Adipose tissue (tissue), 3 donors: ENCODE measurements around the gene ZNF777. TPM values are rescaled to one million over a fixed set of nuclear protein-coding genes. Genes with fewer than 3 reads are reported as not detected.
"Not testable (repeated sequence)": the region's sequence is repeated elsewhere in the genome, so short reads cannot be mapped to it uniquely, and the experiment has no call there.

ENCODE experiments used
- H3K27ac ChIP-seq: one replicate; pipeline ENCODE4 v1.5.1; 2013; ENCODE audit warnings: low read depth, low read length
- WGBS, 3 donors: extraction: QIAGEN DNeasy Blood & Tissue Kit; methylation state at CpG; one replicate each; pipeline ENCODE4 v1.1.7; 2013; 5-methylcytosine and 5-hydroxymethylcytosine counted together
- polyA plus RNA-seq, 3 donors: library from polyadenylated mRNA; stranded (reverse); fragments of 200-250 nt; gene quantifications; one replicate each; pipeline ENCODE4 v1.2.3, GENCODE V29; 2013
- donor health status: healthy with polysubstance abuse.
- donor health status: Bipolar disorder and iron deficiency.
- donor health status: healthy.

The ZNF777 gene
- polyA plus RNA-seq, 3 donors, result 4.6 to 8.1 (median 4.8) TPM

- 85 to 96% (median 92%) methylated on average over 4 of the region's 4 CpGs for WGBS, 3 donors
- H3K27ac ChIP-seq, result no peak overlapping the region
Measured at GRCh38 chr7:149427096-149427680, 33.7 kb downstream of the ZNF777 start.

DNA sequence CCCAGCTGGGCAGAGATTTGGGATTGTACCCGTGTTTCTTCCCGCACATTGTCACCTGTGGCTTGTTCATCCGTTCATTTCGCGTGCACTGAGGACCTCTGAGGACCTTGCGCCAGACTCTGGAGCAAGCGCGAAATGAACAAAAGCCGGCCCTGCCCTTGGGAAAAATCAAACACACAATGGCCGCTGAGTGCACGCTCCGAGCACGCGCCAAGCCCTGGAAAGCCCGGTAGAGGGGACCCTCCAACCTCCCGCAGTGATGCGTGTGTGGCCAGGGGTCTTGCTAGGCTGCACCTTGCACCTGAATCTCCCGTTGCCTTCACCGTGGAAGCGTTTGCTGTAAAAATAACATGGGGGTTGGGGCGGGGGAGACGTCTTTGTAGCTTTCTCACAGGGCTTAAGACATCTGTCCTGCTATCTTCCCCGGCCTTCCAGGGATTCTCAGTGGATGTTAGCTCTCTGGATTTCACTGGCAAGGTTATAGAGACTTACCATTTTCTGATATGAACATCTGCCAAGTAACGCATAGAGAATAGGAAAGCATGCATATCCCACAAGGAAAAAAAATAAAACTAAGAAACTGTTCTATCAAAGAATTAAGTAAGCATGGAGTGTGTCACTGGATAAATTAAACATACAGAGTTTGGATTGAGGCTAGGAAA lies 37.3 kb downstream of the ZNF777 start:
- H3K27ac ChIP-seq, result no peak overlapping the region
- 31 to 34% (median 32%) methylated on average over 24 of the region's 24 CpGs for WGBS, 3 donors

GRCh38 chr7:149422914-149423301 lies 38.0 kb downstream of the ZNF777 start:
- WGBS, 3 donors, result 4 to 6% (median 5%) methylated on average over 31 to 35 of the region's 35 CpGs
- H3K27ac ChIP-seq, result no peak overlapping the region

DNA sequence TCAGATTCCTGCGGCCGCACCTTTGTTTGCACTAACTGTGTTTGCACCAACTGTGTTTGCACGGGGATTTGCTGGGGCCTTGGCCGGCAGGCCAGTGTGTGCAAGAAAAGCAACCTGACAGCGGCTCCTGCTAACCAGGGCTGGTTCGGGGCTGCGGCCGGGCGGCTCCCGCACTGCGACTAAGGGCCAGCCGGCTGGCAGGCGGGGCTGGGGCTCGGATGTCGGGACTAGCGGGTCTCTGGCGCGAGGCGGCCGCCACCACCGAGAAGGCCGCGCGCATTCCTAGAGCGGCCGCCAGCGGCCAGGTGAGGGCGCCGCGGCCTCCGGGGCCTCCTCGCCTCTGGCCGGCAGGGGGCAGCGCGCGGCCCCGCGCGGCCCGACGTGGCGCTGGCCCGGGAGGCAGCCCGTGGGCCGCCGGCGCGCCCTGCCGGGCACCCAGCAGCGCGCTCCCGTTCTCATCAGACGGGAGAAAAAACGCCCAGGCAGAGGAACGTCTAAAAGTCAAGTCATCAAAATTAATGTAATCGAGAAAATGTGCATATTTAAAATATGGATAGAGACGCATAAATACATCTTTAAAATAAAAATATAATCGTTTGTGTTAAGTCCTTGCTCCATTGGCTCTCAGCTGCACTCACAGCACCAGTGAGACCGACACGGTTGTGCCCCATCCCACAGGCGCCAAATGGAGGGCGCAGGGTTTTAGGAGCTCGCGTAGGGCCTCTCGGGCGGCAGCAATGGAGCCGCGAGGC lies 38.5 kb downstream of the ZNF777 start:
- WGBS, 3 donors, result 1 to 3% (median 2%) methylated on average over 68 of the region's 68 CpGs
- no peak overlapping the region for H3K27ac ChIP-seq

GRCh38 chr7:149420006-149420405 lies 40.9 kb downstream of the ZNF777 start:
- H3K27ac ChIP-seq, result no peak overlapping the region
- WGBS, 3 donors, result 78 to 92% (median 85%) methylated on average over 3 of the region's 3 CpGs

GRCh38 chr7:149415391-149416071 lies 45.3 kb downstream of the ZNF777 start:
- 45 to 54% (median 47%) methylated on average over 26 of the region's 26 CpGs for WGBS, 3 donors

DNA sequence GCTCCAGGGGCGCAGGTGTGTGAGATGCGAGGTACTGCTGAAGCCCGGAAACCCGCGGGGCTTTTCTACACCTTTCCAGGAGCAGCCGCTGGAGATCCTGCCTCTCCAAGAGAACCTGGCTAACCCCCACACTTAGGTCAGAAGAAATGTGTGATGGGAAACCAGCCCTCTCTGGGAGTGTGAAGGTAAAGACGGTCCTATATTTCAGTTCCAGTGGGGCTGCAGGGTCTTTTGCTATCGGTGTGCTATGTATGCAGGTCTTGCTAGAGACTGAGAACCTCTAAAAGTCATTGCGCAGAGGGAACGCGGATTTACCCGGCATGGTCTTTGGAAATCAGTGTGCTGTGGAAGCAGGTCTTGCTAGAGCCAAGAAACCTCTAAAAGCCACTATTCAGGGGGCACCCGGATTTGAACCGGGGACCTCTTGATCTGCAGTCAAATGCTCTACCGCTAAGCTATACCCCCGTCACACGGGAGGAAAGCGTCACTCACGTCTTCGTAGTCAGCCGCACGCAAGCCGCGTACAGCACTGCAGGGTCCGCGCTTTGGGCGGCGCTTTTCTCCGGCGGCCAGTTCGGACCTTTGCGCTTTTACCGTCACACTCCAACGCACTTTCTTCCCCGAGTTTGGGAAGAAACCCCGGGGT lies 46.0 kb downstream of the ZNF777 start:
- 5 to 7% (median 6%) methylated on average over 36 of the region's 36 CpGs for WGBS, 3 donors
- H3K27ac ChIP-seq, result no peak overlapping the region

More at GRCh38 chr7:149415391-149416071, 45.3 kb downstream of the ZNF777 start:
- H3K27ac ChIP-seq, result no peak overlapping the region

GRCh38 chr7:149414171-149414570 lies 46.7 kb downstream of the ZNF777 start:
- 42 to 53% (median 44%) methylated on average over 5 of the region's 5 CpGs for WGBS, 3 donors
- no peak overlapping the region for H3K27ac ChIP-seq

DNA sequence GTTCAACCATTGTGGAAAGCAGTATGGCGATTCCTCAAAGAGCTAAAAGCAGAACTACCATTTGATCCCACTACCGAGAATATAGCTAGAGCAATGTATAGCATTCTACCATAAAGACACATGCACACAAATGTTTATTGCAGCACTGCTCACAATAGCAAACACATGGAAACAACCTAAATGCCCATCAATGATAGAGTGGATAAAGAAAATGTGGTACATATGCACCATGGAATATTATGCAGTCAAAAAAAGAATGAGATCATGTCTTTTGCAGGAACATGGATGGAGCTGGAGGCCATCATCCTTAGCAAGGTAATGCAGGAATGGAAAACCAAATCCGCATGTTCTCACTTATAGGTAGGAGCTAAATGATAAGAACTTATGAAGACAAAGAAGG lies 47.8 kb downstream of the ZNF777 start:
- WGBS, 3 donors, result 95 to 98% (median 97%) methylated on average over 3 of the region's 3 CpGs
- not testable (repeated sequence) for H3K27ac ChIP-seq

DNA sequence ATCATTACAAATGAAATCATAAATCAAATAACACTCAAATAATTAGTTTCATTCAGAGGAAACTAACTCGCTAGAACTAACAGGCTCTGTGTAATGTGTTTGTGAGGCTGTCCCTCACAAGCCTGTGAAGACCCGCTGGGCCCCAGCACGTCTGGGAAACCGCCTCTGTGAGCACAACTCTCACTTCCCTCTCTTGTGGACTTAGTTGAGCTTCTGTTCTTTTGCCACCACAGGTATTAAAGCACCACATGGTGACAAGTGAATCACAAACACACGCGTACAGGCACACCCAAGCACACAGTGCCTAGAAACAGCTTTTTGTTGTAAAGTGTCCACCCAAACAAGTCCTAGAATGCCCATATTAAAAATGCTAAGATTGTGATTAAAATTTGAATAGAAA lies 51.0 kb downstream of the ZNF777 start:
- 77 to 80% (median 80%) methylated on average over 6 of the region's 6 CpGs for WGBS, 3 donors
- no peak overlapping the region for H3K27ac ChIP-seq

DNA sequence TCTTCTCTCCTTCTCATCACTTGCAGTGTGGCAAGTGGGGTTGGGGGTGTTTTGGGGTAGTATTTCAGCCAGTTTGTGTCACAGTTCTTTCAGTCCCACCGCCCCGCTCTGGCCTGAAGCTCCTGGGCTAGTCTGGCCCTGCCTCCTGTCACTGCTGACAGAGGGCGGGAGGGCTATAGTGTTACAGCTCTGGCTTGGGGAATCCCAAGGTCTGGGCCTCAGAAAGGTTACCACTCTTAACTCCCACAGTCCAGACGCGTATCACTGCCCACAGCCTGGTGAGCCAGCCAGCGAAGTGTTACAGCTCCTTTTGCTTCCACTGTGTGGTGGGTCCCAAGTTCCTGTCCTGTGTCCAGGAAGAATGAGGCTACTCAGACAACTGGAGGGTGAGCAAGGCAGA lies 56.0 kb downstream of the ZNF777 start:
- 79 to 88% (median 83%) methylated on average over 6 of the region's 6 CpGs for WGBS, 3 donors
- H3K27ac ChIP-seq, result no peak overlapping the region

DNA sequence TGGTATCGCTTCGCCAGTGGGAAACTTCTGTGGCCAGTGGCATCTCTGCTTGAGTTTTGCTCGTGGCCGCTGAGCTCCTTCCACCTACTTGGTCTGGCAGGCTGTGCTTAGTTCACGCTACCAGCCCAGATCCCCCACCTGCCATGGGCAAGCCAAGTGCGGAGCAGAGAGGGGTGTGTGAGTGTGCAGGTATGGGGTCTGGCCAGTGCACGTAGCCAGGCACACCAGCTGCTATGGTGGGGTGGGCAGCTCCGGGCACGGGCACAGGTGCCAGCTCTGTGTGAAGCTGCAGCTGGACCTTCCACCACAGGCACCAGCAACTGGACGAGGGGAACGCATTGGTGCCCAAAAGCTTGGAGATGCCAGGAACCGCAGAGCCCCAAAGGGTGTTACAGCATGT lies 56.5 kb downstream of the ZNF777 start:
- WGBS, 3 donors, result 85 to 96% (median 92%) methylated on average over 12 of the region's 12 CpGs
- no peak overlapping the region for H3K27ac ChIP-seq

DNA sequence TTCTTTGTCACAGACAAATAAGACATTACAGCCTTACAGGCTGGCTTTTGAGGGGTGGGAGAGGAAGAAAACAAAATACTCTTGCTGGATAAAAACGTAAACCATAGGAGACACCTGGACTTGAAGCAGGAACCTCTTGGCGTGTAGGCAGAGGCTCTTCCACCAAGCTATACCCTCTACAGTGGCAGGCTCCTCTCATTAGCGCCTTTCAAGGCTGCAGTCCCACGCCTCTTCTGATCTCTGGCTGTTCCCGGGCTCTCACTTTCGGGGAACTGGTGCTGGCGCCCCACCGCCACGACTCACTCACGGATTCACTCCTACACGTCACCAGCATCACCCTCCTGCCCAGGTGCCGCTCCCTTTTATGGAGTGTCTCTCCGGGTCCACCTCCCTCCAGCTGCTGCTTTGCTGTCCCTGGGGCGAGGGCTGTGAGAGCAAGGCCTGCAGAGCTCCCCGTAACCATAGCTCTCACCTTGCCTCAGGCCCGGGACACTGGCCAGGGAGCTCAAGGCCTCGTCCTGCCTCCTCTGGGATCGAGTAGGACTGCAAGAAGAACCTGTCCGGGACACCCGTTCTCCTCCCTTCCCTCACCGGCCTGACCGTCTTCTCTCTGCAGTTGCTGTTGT lies 62.6 kb downstream of the ZNF777 start:
- WGBS, 3 donors, result 66 to 86% (median 79%) methylated on average over 21 to 22 of the region's 22 CpGs
- no peak overlapping the region for H3K27ac ChIP-seq

DNA sequence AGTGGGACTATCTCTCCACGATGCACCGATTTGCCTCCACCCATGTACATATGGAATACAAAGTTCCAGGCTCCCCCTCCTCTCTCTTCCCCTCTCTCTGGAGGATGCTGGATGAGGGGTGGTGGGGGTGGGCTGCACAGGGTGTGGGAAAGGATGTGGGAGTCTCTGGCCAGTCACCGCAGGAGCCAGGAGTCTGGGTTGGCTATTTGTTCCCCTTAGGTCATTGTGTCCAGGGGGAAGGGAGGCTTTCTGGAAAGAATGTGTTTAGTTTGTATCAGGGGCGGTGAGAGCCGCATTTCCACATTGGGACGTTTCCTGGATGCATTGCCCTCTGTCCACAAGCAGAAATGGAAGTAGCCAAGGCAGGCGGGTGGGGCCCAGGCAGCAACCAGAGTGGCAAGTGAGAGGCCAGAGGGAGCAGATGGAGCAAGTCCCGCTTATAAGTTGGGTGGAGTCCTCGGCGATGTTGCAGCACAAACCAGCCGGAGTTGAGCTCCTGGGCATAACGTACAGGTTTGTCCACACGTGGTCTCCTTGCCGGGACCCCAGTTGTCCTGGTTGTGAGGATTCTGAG lies 63.3 kb downstream of the ZNF777 start:
- 47 to 71% (median 59%) methylated on average over 14 of the region's 14 CpGs for WGBS, 3 donors
- no peak overlapping the region for H3K27ac ChIP-seq

DNA sequence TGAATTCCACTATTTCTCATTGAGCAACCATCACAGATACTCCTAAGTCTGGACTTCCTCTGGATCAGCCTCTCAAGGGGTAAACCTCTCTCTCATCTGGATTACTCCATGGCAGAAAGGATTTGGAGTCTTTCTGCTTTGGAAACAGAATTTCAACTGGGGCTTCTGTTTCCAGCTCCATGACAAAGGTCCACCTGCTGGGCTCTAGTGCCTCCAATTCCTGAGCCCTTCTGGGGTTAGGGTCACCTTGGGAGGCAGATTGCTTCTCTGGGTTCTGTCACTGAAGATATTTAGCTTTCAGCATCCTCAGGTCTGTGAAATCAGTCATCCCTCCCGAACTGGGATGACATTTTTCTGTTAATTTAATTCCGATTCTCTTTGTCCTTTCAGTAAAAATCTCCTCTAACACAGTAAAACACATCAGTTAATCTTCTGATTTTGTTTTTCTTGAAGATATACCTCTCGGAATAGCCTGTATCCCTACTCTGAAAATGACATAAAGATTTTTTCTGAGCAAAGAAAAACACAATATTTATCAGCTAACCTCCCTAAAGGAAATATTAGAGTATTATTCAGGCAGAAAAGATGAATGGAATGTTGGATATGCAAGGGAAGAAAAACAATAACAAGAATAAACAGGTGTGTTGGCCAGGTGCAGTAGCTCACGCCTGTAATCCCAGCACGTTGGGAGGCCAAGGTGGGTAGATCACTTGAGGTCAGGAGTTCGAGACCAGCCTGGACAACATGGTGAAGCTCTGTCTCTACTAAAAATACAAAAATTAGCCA lies 72.1 kb downstream of the ZNF777 start:
- WGBS, 3 donors, result 61 to 76% (median 70%) methylated on average over 6 of the region's 6 CpGs
- not testable (repeated sequence) for H3K27ac ChIP-seq

DNA sequence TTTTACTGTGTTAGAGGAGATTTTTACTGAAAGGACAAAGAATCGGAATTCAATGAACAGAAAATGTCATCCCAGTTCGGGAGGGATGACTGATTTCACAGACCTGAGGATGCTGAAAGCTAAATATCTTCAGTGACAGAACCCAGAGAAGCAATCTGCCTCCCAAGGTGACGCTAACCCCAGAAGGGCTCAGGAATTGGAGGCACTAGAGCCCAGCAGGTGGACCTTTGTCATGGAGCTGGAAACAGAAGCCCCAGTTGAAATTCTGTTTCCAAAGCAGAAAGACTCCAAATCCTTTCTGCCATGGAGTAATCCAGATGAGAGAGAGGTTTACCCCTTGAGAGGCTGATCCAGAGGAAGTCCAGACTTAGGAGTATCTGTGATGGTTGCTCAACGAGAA lies 74.3 kb downstream of the ZNF777 start:
- 70 to 81% (median 74%) methylated on average over 4 of the region's 4 CpGs for WGBS, 3 donors
- not testable (repeated sequence) for H3K27ac ChIP-seq
